Ovary (tissue), 3 donors: ENCODE results near the gene CDK4.

Experiments
- EP300 ChIP-seq: sonication (generic); formaldehyde crosslinking; IDR thresholded peaks from one replicate; pipeline ENCODE4 v1.6.1; 2017; ENCODE audit warnings: antibody characterized with exemption
- POLR2A ChIP-seq: fragments of 450-650 bp; IDR thresholded peaks from one replicate; pipeline ENCODE4 v1.6.1; 2017; ENCODE audit warnings: antibody characterized with exemption, mild to moderate bottlenecking, moderate library complexity
- TF ChIP-seq, protein P1 (sequence below), 3 donors: fragments of 450-650 bp in 2 of 3; fragments of 200-600 bp in 1 of 3; IDR thresholded peaks; one replicate each; pipeline versions ENCODE4 v1.5.1 to v1.8.0; 2016 to 2022; ENCODE audit warnings: antibody characterized with exemption in 3 of 3, mild to moderate bottlenecking in 1 of 3
- donor health status: DM: no; HTN: no; CAD: no.

GRCh38 chr12:57719777-57720605 lies 32.1 kb downstream of the CDK4 start:
- TF ChIP-seq, protein P1, sequence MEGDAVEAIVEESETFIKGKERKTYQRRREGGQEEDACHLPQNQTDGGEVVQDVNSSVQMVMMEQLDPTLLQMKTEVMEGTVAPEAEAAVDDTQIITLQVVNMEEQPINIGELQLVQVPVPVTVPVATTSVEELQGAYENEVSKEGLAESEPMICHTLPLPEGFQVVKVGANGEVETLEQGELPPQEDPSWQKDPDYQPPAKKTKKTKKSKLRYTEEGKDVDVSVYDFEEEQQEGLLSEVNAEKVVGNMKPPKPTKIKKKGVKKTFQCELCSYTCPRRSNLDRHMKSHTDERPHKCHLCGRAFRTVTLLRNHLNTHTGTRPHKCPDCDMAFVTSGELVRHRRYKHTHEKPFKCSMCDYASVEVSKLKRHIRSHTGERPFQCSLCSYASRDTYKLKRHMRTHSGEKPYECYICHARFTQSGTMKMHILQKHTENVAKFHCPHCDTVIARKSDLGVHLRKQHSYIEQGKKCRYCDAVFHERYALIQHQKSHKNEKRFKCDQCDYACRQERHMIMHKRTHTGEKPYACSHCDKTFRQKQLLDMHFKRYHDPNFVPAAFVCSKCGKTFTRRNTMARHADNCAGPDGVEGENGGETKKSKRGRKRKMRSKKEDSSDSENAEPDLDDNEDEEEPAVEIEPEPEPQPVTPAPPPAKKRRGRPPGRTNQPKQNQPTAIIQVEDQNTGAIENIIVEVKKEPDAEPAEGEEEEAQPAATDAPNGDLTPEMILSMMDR (IDR thresholded peaks at IDR 0.05), result no peak
- TF ChIP-seq POLR2A (no peak), EP300 (no peak)
